22Rv1 (cell line): Measurements from ENCODE around the gene AGAP1.

ENCODE experiments used
- CTCF ChIP-seq: fragments of 450-650 bp; IDR thresholded peaks from 2 replicates; pipeline ENCODE4 v1.5.1; 2017; ENCODE audit warnings: mild to moderate bottlenecking
- ZFX ChIP-seq: fragments of 450-650 bp; IDR thresholded peaks from 2 replicates; pipeline ENCODE4 v1.6.1; 2017; ENCODE audit warnings: antibody characterized with exemption, borderline replicate concordance

GRCh38 chr2:236101311-236101950 lies 607.6 kb downstream of the AGAP1 start:
- no peak for TF ChIP-seq CTCF
- no peak for TF ChIP-seq ZFX
